ENCODE measurements around the gene RSBN1L. TPM values are rescaled to one million over a fixed set of nuclear protein-coding genes. Genes with fewer than 3 reads are reported as not detected.
A peak's percentile ranks its signal among the peaks of the same experiment; 100 is the strongest.
"Not testable (repeated sequence)": the region's sequence is repeated elsewhere in the genome, so short reads cannot be mapped to it uniquely, and the experiment has no call there.

Gene RSBN1L
- total RNA-seq, 1 experiment from 2014 or later: 21.4 TPM

- no peak for TF ChIP-seq CTCF (IDR thresholded peaks at IDR 0.05; ENCODE audit: insufficient read depth in 1 of 2, low read depth in 1 of 2, low read length in 1 of 2, severe bottlenecking in 1 of 2, unreplicated experiment in 1 of 2)
- BruUV-seq (replicated peaks): no TSS peak
- Mint-ChIP-seq H3K9me3 (ENCODE audit: unreplicated experiment) (no peaks in the 10 kb centered on the region), H3K27me3 (ENCODE audit: insufficient read depth, unreplicated experiment) (no peaks in the 10 kb centered on the region), H3K4me3 (ENCODE audit: unreplicated experiment) (no peak overlapping the region), H3K36me3 (ENCODE audit: insufficient read depth, unreplicated experiment) (peaks cover 24% of the 10 kb centered on the region), H3K27ac (ENCODE audit: unreplicated experiment) (no peak overlapping the region), H3K4me1 (ENCODE audit: low read depth, unreplicated experiment) (peaks cover 9% of the 10 kb centered on the region)
- H3K9me3 ChIP-seq: no peaks in the 10 kb centered on the region
- ChIA-PET CTCF (no interaction called here), POLR2A (no interaction called here)
- peaks cover 5% of the 10 kb centered on the region for H3K4me1 ChIP-seq
- H3K27me3 ChIP-seq (replicated peaks; ENCODE audit: control insufficient read depth, insufficient read depth, low read length): no peaks in the 10 kb centered on the region
- no peaks in the 10 kb centered on the region for H3K36me3 ChIP-seq (ENCODE audit: control insufficient read depth, insufficient read depth, low read length)
- intact Hi-C loops (cut with micrococcal nuclease; ENCODE audit: unreplicated experiment): no loop called here
- H3K4me3 ChIP-seq (ENCODE audit: low read depth, low read length): no peak overlapping the region
- DNase-seq: no peak
Observed at GRCh38 chr7:77714195-77714594, 17.9 kb downstream of the RSBN1L start.

- H3K27me3 ChIP-seq (replicated peaks; ENCODE audit: control insufficient read depth, insufficient read depth, low read length); intact Hi-C loops (cut with micrococcal nuclease; ENCODE audit: unreplicated experiment); H3K9me3 ChIP-seq; H3K9me3 Mint-ChIP-seq (ENCODE audit: unreplicated experiment); H3K4me3 ChIP-seq (ENCODE audit: low read depth, low read length); BruUV-seq (replicated peaks); H3K27ac Mint-ChIP-seq (ENCODE audit: unreplicated experiment); POLR2A ChIA-PET; H3K4me1 Mint-ChIP-seq (ENCODE audit: low read depth, unreplicated experiment); H3K4me3 Mint-ChIP-seq (ENCODE audit: unreplicated experiment); H3K4me1 ChIP-seq; H3K27me3 Mint-ChIP-seq (ENCODE audit: insufficient read depth, unreplicated experiment); H3K36me3 ChIP-seq (ENCODE audit: control insufficient read depth, insufficient read depth, low read length); CTCF ChIA-PET: not testable (repeated sequence)
- peak; percentile 33 to 54 for DNase-seq
- H3K36me3 Mint-ChIP-seq (ENCODE audit: insufficient read depth, unreplicated experiment): peaks cover 23% of the 10 kb centered on the region
Observed at GRCh38 chr7:77714931-77715330, 18.7 kb downstream of the RSBN1L start.

GRCh38 chr7:77716804-77717203 lies 20.5 kb downstream of the RSBN1L start:
- Mint-ChIP-seq H3K9me3 (ENCODE audit: unreplicated experiment) (no peaks in the 10 kb centered on the region), H3K4me3 (ENCODE audit: unreplicated experiment) (no peak overlapping the region), H3K27ac (ENCODE audit: unreplicated experiment) (no peak overlapping the region), H3K4me1 (ENCODE audit: low read depth, unreplicated experiment) (peaks cover 9% of the 10 kb centered on the region), H3K27me3 (ENCODE audit: insufficient read depth, unreplicated experiment) (no peaks in the 10 kb centered on the region), H3K36me3 (ENCODE audit: insufficient read depth, unreplicated experiment) (peaks cover 17% of the 10 kb centered on the region)
- no TSS peak for BruUV-seq (replicated peaks)
- POLR2A ChIA-PET: no interaction called here
- no peaks in the 10 kb centered on the region for H3K27me3 ChIP-seq (replicated peaks; ENCODE audit: control insufficient read depth, insufficient read depth, low read length)
- CTCF ChIA-PET: no interaction called here
- no peak for DNase-seq
- intact Hi-C loops (cut with micrococcal nuclease; ENCODE audit: unreplicated experiment): no loop called here
- peaks cover 5% of the 10 kb centered on the region for H3K4me1 ChIP-seq
- no peak overlapping the region for H3K4me3 ChIP-seq (ENCODE audit: low read depth, low read length)
- H3K9me3 ChIP-seq: no peaks in the 10 kb centered on the region
- H3K36me3 ChIP-seq (ENCODE audit: control insufficient read depth, insufficient read depth, low read length): no peaks in the 10 kb centered on the region
- TF ChIP-seq CTCF (IDR thresholded peaks at IDR 0.05; ENCODE audit: insufficient read depth in 1 of 2, low read depth in 1 of 2, low read length in 1 of 2, severe bottlenecking in 1 of 2, unreplicated experiment in 1 of 2): no peak

GRCh38 chr7:77717566-77717965 lies 21.3 kb downstream of the RSBN1L start:
- H3K36me3 Mint-ChIP-seq (ENCODE audit: insufficient read depth, unreplicated experiment): peaks cover 17% of the 10 kb centered on the region
- H3K27me3 Mint-ChIP-seq (ENCODE audit: insufficient read depth, unreplicated experiment); H3K36me3 ChIP-seq (ENCODE audit: control insufficient read depth, insufficient read depth, low read length); H3K27me3 ChIP-seq (replicated peaks; ENCODE audit: control insufficient read depth, insufficient read depth, low read length); H3K4me1 ChIP-seq; intact Hi-C loops (cut with micrococcal nuclease; ENCODE audit: unreplicated experiment); H3K9me3 ChIP-seq; H3K27ac Mint-ChIP-seq (ENCODE audit: unreplicated experiment); POLR2A ChIA-PET; H3K4me3 Mint-ChIP-seq (ENCODE audit: unreplicated experiment); H3K9me3 Mint-ChIP-seq (ENCODE audit: unreplicated experiment); H3K4me3 ChIP-seq (ENCODE audit: low read depth, low read length); DNase-seq; H3K4me1 Mint-ChIP-seq (ENCODE audit: low read depth, unreplicated experiment); BruUV-seq (replicated peaks): not testable (repeated sequence)
- CTCF ChIA-PET: interaction anchor here (0.6 kb wide), 1 partner anchor 383 kb away, joined by 3 read pairs; no protein-coding TSS in a partner anchor

Measured in Caco-2 (cell line).